ENCODE results near the gene UGT1A4. TPM values are rescaled to one million over a fixed set of nuclear protein-coding genes. Genes with fewer than 3 reads are reported as not detected.

The UGT1A4 gene
- total and polyA plus RNA-seq, 2 of the 8 experiments (the other 6 are each of a cell fraction or from before 2014, with no cell fraction given) = not detected

- Histone ChIP-seq H2BK20ac (ENCODE audit: low read length) (no peak overlapping the region), H2AFZ (ENCODE audit: low read length) (no peak overlapping the region), H3K9me3 (ENCODE audit: insufficient read depth in 2 of 2, low read depth in 1 of 2, low read length in 1 of 2) (no peaks in the 10 kb centered on the region; a peak in 1 of 4 replicates), H4K8ac (ENCODE audit: extremely low read depth, insufficient read depth, low read length) (no peak overlapping the region), H3K9ac (replicated peaks in 1 of 4; ENCODE audit: extremely low read depth in 1 of 4, low read depth in 3 of 4, low read length in 3 of 4) (no peak overlapping the region), H3K4me1 (replicated peaks in 1 of 4; ENCODE audit: control insufficient read depth in 3 of 4, insufficient read depth in 4 of 4, low read length in 3 of 4) (no peaks in the 10 kb centered on the region), H3K79me2 (ENCODE audit: control insufficient read depth in 1 of 2, insufficient read depth in 2 of 2, low read length in 2 of 2) (no peaks in the 10 kb centered on the region), H3K23me2 (ENCODE audit: low read depth, low read length) (no peaks in the 10 kb centered on the region), H3K79me1 (ENCODE audit: low read depth, low read length) (no peaks in the 10 kb centered on the region), H3K4me2 (ENCODE audit: insufficient read depth in 1 of 2, low read depth in 2 of 2, low read length in 2 of 2) (no peak overlapping the region), H3K27ac (ENCODE audit: low read depth, low read length) (no peak overlapping the region), H2BK12ac (ENCODE audit: low read depth, low read length) (no peak overlapping the region), H2BK120ac (replicated peaks; ENCODE audit: low read depth, low read length) (no peak overlapping the region), H3K36me3 (ENCODE audit: control insufficient read depth in 2 of 4, insufficient read depth in 4 of 4, low read length in 3 of 4) (no peaks in the 10 kb centered on the region), H2AK5ac (ENCODE audit: low read depth, low read length) (no peak overlapping the region), H3K18ac (ENCODE audit: extremely low read depth, low read length) (no peak overlapping the region), H3K23ac (ENCODE audit: insufficient read length) (no peak overlapping the region), H3K27me3 (replicated peaks in 1 of 4; ENCODE audit: control insufficient read depth in 3 of 4, extremely low read depth in 1 of 4, insufficient read depth in 3 of 4, low read length in 3 of 4) (no peaks in the 10 kb centered on the region), H4K91ac (replicated peaks; ENCODE audit: insufficient read length, low read length) (no peak overlapping the region), H2BK5ac (ENCODE audit: low read depth, low read length) (no peak overlapping the region), H4K5ac (ENCODE audit: insufficient read length, low read depth, low read length) (no peak overlapping the region), H2BK15ac (ENCODE audit: low read length) (no peak overlapping the region), H3K4ac (replicated peaks; ENCODE audit: insufficient read length, low read depth, low read length) (no peak overlapping the region), H4K20me1 (replicated peaks in 1 of 2; ENCODE audit: control insufficient read depth in 1 of 2, insufficient read depth in 2 of 2, low read length in 2 of 2) (no peaks in the 10 kb centered on the region), H3K4me3 (ENCODE audit: extremely low read depth in 1 of 4, insufficient read depth in 2 of 4, low read depth in 3 of 4, low read length in 4 of 4) (no peak overlapping the region), H3K56ac (replicated peaks; ENCODE audit: insufficient read length, low read depth, low read length) (no peak overlapping the region), H3K14ac (ENCODE audit: insufficient read length) (no peak overlapping the region)
- no peak for TF ChIP-seq SIN3A (conservative IDR thresholded peaks at IDR 0.05 in 1 of 2, IDR thresholded peaks at IDR 0.05 in 1 of 2; ENCODE audit: low read depth in 1 of 2, low read length in 2 of 2)
- ChIA-PET POLR2A (ENCODE audit: partially characterized antibody) (no interaction called here), CTCF (ENCODE audit: partially characterized antibody) (interaction anchor here (1.4 kb wide), 1 partner anchor 10 kb away, joined by 4 read pairs; no protein-coding TSS in a partner anchor)
- WGBS, 2 experiments (ENCODE audit: extremely low coverage in 1 of 2, insufficient coverage in 1 of 2, insufficient read length in 1 of 2, insufficient replicate concordance in 2 of 2, low coverage in 1 of 2, low lambda C conversion rate in 2 of 2, missing lambda C conversion rate in 1 of 2) = 89% methylated on average over 4 of the region's 4 CpGs; no CpG with 5 or more reads in 1 of the 2 experiments
- no peak for FAIRE-seq
- no peak for DNase-seq (ENCODE audit: low read depth in 1 of 2, low spot score in 2 of 2)
Observed at GRCh38 chr2:233761040-233761769, 42.7 kb downstream of the UGT1A4 start.
